GM19351 (cell line): ENCODE measurements around the gene HLX.
A peak's percentile ranks its signal among the peaks of the same experiment; 100 is the strongest.

Source experiments
- ATAC-seq: cut with Tn5 transposase; IDR thresholded peaks from one replicate; pipeline ENCODE4 v1.9.1; 2021; ENCODE audit warnings: mild to moderate bottlenecking, moderate library complexity; ENCODE audit not compliant: unreplicated experiment

HLX gene

GRCh38 chr1:220879076-220879508 lies at the start of gene HLX:
Gene HLX (plus strand): TSS chr1:220879443. CDS start chr1:220879858, 415 bp downstream.
- peak; percentile 62 for ATAC-seq

- ATAC-seq = no peak
Observed at GRCh38 chr1:220833436-220833835, 45.8 kb upstream of the HLX start.

DNA sequence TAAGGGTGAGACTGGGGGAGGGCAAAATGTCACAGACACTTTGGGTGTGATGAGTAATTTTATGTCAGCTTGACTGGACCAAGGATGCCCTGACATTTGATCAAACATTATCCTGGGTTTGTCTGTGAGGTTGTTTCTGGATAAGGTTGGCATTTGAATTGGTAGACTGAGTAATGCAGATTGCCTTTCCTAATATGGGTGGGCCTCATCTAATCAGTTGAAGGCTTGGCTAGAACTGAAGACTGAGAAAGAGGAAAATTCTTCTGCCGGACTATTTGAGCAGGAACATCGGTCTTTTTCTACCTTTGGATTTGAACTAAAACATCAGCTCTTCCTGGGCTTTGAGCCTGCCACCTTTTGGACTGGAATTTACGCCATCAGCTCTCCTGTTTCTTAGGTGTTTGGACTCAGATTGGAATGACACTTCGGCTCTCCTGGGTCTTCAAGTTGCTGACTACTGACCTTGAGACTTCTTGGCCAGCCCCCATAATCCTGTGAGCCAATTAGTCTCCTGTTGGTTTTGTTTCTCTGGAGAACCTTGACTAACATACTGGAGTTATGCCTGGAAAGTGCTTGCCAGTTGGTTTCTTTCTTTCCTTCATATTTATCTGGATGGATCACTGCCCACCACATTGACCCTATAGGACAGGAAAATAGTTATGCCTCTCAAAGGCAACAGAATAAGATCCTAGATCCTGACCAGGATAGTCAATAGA lies 44.9 kb upstream of the HLX start:
- no peak for ATAC-seq

GRCh38 chr1:220838578-220838977 lies 40.7 kb upstream of the HLX start:
- ATAC-seq = no peak

GRCh38 chr1:220839474-220839873 lies 39.8 kb upstream of the HLX start:
- no peak for ATAC-seq

GRCh38 chr1:220841293-220841692 lies 38.0 kb upstream of the HLX start:
- ATAC-seq = no peak

- no peak for ATAC-seq
Observed at GRCh38 chr1:220843481-220844011, 35.7 kb upstream of the HLX start.

DNA sequence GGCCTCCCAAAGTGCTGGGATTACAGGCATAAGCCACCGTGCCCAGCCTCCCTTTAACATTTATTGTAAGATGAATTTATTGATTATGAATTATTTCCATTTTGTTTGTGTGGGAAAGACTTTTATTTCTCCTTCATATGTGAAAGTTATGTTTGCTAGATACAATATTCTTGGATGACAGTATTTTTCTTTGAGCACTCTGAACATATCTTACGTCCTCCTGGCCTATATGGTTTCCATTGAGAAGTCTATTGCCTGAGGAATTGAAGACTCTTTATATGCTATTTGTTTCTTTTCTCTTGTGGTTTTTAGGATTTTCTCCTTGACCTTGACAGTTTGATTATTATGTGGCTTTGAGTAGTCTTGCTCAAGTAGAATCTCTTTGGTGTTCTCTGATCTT lies 26.8 kb upstream of the HLX start:
- ATAC-seq = no peak

- ATAC-seq = no peak
Observed at GRCh38 chr1:220872296-220872695, 6.9 kb upstream of the HLX start.

GRCh38 chr1:220873087-220873486 lies 6.2 kb upstream of the HLX start:
- no peak for ATAC-seq

DNA sequence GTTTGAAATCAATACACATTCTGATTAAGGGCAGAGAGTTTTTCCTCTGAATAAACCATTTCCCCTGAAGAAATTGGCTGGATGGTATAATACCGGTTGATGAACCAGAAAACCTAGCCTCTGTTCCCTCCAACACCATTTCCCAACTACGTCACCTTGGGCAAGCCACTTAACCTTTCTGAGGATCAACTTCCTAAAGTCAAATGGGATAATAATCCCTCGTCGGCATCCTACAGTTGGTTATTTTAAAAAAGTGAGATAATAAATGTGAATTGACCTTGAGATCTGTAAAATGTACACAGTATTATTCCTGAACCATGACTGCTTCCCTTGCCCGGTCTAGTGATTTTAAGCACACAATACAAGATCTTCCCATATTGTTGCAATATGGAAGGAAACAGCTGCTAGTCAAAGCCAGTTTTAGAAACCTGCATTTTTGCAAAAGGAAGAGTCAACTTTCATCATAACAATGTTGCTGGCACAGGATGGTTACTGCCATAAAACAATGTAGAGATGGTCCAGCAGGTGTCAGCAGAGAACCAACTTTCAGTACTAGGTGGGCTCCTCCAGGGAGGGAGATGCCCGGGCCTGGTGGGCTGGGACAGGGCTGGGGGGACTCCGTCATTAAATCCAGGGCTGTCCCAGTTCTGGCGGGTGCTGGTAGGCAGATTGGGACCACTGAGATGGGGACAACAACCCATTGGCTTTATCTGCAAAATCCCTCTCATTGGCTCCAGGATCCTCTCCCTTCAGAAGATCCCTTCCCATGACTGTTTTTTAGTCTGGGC lies 5.2 kb upstream of the HLX start:
- peak; percentile 31 for ATAC-seq

- ATAC-seq = no peak
Observed at GRCh38 chr1:220875260-220875659, 4.0 kb upstream of the HLX start.

GRCh38 chr1:220876511-220877376 lies 2.5 kb upstream of the HLX start:
- no peak for ATAC-seq

DNA sequence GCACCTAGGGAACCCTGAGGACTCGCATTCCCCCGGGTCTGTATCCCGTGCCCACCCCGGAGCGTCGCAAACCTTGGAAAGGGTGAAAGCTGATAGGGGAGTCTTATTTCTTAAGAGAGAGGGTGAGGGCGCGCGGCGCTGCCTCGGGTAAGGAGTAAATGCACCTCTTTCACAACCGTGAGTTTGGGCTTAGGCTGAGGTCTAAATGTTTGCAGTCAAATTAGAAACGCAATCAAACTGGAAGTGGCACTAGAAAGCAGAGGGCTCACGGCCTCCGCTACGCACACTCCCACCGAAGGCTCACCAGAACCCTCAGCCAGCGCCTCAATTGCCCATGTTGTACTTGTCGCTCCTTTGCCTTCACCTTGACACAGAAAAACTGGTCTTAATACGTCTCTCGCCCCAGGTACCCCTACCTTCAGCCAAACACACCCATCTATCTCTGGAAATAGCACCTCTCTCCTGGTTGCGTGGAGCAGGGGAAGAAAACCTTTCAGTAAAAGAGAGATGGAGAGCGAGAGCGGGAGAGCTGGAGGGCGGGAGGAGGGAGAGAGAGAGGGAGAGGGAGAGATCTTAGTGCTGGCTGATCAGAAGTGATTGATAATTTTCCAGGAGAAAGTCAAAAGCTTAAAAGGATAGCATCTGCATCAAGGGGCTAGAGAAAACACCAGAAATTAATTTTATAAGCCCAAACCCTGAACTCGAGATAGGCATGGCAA lies 1.7 kb upstream of the HLX start:
- ATAC-seq = no peak

- peak; percentile 11 for ATAC-seq
Observed at GRCh38 chr1:220878191-220879075, 810 bp upstream of the HLX start.

- ATAC-seq = peak; percentile 43
Observed at GRCh38 chr1:220879509-220880361, 492 bp downstream of the HLX start.

- ATAC-seq = no peak
Observed at GRCh38 chr1:220880362-220880670, 1.1 kb downstream of the HLX start.

GRCh38 chr1:220880726-220881506 lies 1.7 kb downstream of the HLX start:
- ATAC-seq = no peak
